Vagina (tissue), 2 donors: ENCODE measurements around the gene TXNRD2.

Experiments
- POLR2A ChIP-seq, 2 donors: fragments of 450-650 bp; IDR thresholded peaks; one replicate each; pipeline ENCODE4 v1.6.1; 2017; ENCODE audit warnings: antibody characterized with exemption in 2 of 2, mild to moderate bottlenecking in 2 of 2, moderate library complexity in 2 of 2
- TF ChIP-seq, protein P1 (sequence below), 3 experiments: fragments of 450-650 bp in 2 of 3; fragments of 200-600 bp in 1 of 3; sonication (generic) in 1 of 3; IDR thresholded peaks; one replicate each; pipeline ENCODE4 v1.5.1; 2017 to 2019; ENCODE audit warnings: antibody characterized with exemption in 3 of 3, mild to moderate bottlenecking in 2 of 3, moderate library complexity in 2 of 3

DNA sequence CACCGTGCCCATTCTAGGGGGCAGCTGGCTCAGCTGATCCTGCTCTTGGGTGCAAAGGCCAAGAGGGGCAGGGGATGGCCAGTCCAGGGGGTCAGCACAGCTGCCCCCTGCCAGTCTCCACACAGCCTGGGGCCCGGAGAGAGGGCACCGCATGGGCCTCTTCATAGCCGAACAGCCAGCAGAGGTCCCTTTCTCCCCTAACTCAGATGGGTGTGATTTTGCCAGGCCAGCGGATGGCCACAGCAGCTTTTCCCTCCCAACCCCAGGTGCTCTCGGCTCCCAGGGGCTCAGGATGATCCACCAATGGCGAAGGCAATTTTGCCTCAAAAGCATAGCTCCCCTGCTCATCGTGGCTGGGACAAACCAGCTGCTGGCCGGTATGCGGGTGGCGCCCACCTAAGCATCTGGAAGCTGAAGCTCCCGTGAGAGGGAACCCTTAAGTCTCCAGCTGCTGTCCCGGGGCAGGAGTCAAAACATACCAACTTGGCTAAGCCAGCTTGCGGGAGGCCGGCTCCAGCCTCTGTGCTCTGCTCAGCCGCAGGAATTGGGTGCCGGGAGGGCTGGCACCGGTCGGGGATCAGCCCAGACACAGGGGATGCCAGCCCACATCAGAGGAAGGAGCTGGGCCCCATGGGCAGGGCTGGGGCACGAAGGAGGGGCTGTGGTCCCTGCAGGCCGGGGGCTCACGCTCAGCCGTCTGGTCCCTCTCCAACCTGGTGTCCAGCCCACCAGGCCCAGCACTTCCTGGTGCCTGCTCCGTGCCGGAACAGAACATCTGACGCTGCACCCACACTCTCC lies 56.5 kb downstream of the TXNRD2 start:
- no peak for TF ChIP-seq POLR2A (IDR thresholded peaks at IDR 0.05)
- TF ChIP-seq, protein P1, sequence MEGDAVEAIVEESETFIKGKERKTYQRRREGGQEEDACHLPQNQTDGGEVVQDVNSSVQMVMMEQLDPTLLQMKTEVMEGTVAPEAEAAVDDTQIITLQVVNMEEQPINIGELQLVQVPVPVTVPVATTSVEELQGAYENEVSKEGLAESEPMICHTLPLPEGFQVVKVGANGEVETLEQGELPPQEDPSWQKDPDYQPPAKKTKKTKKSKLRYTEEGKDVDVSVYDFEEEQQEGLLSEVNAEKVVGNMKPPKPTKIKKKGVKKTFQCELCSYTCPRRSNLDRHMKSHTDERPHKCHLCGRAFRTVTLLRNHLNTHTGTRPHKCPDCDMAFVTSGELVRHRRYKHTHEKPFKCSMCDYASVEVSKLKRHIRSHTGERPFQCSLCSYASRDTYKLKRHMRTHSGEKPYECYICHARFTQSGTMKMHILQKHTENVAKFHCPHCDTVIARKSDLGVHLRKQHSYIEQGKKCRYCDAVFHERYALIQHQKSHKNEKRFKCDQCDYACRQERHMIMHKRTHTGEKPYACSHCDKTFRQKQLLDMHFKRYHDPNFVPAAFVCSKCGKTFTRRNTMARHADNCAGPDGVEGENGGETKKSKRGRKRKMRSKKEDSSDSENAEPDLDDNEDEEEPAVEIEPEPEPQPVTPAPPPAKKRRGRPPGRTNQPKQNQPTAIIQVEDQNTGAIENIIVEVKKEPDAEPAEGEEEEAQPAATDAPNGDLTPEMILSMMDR (IDR thresholded peaks at IDR 0.05) = no peak
